Measurements from ENCODE around the gene SLC7A8.
"Not testable (repeated sequence)": the region's sequence is repeated elsewhere in the genome, so short reads cannot be mapped to it uniquely, and the experiment has no call there.

The SLC7A8 gene

GRCh38 chr14:23112359-23113178, 70.9 kb downstream of the SLC7A8 start:
- no peak for TF ChIP-seq CTCF (IDR thresholded peaks at IDR 0.05; ENCODE audit: borderline replicate concordance, extremely low read depth, low read length, poor library complexity, severe bottlenecking)
- no peak for TF ChIP-seq EZH2 (IDR thresholded peaks at IDR 0.05; ENCODE audit: borderline replicate concordance, low read depth, low read length, severe bottlenecking)
- H3K27ac ChIP-seq (ENCODE audit: low read length) = no peak overlapping the region
- no peak overlapping the region for H3K4me2 ChIP-seq (ENCODE audit: insufficient read depth, low read length)
- H3K4me3 ChIP-seq (ENCODE audit: low read depth in 1 of 2, low read length in 2 of 2) = no peak overlapping the region
- no peaks in the 10 kb centered on the region for H3K4me1 ChIP-seq (ENCODE audit: insufficient read depth, low read length)
- DNase-seq = no peak
- H3K36me3 ChIP-seq (ENCODE audit: insufficient read depth, low read length) = no peaks in the 10 kb centered on the region
- H4K20me1 ChIP-seq (ENCODE audit: insufficient read depth, low read length) = no peaks in the 10 kb centered on the region; the same call in 1 of the 2 replicates
- H2AFZ ChIP-seq (ENCODE audit: low read depth, low read length) = no peak overlapping the region
- no peak overlapping the region for H3K9ac ChIP-seq (ENCODE audit: low read depth, low read length)
- H3K27me3 ChIP-seq (ENCODE audit: insufficient read depth, low read length, poor library complexity) = peaks cover 47% of the 10 kb centered on the region
- no peaks in the 10 kb centered on the region for H3K9me3 ChIP-seq (ENCODE audit: insufficient read depth, low read length, severe bottlenecking)
- no peaks in the 10 kb centered on the region for H3K79me2 ChIP-seq (ENCODE audit: insufficient read depth, low read length)
- ATAC-seq (ENCODE audit: insufficient read depth, low read depth) = no peak

GRCh38 chr14:23110579-23111365, 72.7 kb downstream of the SLC7A8 start:
- TF ChIP-seq EZH2 (IDR thresholded peaks at IDR 0.05; ENCODE audit: borderline replicate concordance, low read depth, low read length, severe bottlenecking) = no peak
- TF ChIP-seq CTCF (IDR thresholded peaks at IDR 0.05; ENCODE audit: borderline replicate concordance, extremely low read depth, low read length, poor library complexity, severe bottlenecking) = no peak
- Histone ChIP-seq H2AFZ (ENCODE audit: low read depth, low read length) (no peak overlapping the region), H3K4me2 (ENCODE audit: insufficient read depth, low read length) (no peak overlapping the region), H3K27ac (ENCODE audit: low read length) (no peak overlapping the region), H3K36me3 (ENCODE audit: insufficient read depth, low read length) (no peaks in the 10 kb centered on the region), H3K9me3 (ENCODE audit: insufficient read depth, low read length, severe bottlenecking) (no peaks in the 10 kb centered on the region), H4K20me1 (ENCODE audit: insufficient read depth, low read length) (no peaks in the 10 kb centered on the region; the same call in 1 of the 2 replicates), H3K79me2 (ENCODE audit: insufficient read depth, low read length) (no peaks in the 10 kb centered on the region), H3K4me1 (ENCODE audit: insufficient read depth, low read length) (no peaks in the 10 kb centered on the region), H3K9ac (ENCODE audit: low read depth, low read length) (no peak overlapping the region), H3K27me3 (ENCODE audit: insufficient read depth, low read length, poor library complexity) (peaks cover 44% of the 10 kb centered on the region), H3K4me3 (ENCODE audit: low read depth in 1 of 2, low read length in 2 of 2) (no peak overlapping the region)
- DNase-seq (no peak), ATAC-seq (ENCODE audit: insufficient read depth, low read depth) (no peak; the same call in 2 of the 3 replicates)

- no peak for ATAC-seq (ENCODE audit: insufficient read depth, low read depth)
- H3K9ac ChIP-seq (ENCODE audit: low read depth, low read length) = no peak overlapping the region
Measured at GRCh38 chr14:23109769-23110168, 73.7 kb downstream of the SLC7A8 start.

GRCh38 chr14:23108169-23108568, 75.3 kb downstream of the SLC7A8 start:
- H3K79me2 ChIP-seq (ENCODE audit: insufficient read depth, low read length); H3K4me1 ChIP-seq (ENCODE audit: insufficient read depth, low read length); H3K9me3 ChIP-seq (ENCODE audit: insufficient read depth, low read length, severe bottlenecking); H2AFZ ChIP-seq (ENCODE audit: low read depth, low read length); H3K9ac ChIP-seq (ENCODE audit: low read depth, low read length); H4K20me1 ChIP-seq (ENCODE audit: insufficient read depth, low read length); H3K36me3 ChIP-seq (ENCODE audit: insufficient read depth, low read length); DNase-seq; ATAC-seq (ENCODE audit: insufficient read depth, low read depth); H3K27ac ChIP-seq (ENCODE audit: low read length); H3K4me2 ChIP-seq (ENCODE audit: insufficient read depth, low read length); H3K4me3 ChIP-seq (ENCODE audit: low read depth in 1 of 2, low read length in 2 of 2): not testable (repeated sequence)
- peaks cover 36% of the 10 kb centered on the region for H3K27me3 ChIP-seq (ENCODE audit: insufficient read depth, low read length, poor library complexity)

More at GRCh38 chr14:23109769-23110168, 73.7 kb downstream of the SLC7A8 start:
- Histone ChIP-seq H4K20me1 (ENCODE audit: insufficient read depth, low read length) (no peaks in the 10 kb centered on the region; the same call in 1 of the 2 replicates), H3K79me2 (ENCODE audit: insufficient read depth, low read length) (no peaks in the 10 kb centered on the region), H3K9me3 (ENCODE audit: insufficient read depth, low read length, severe bottlenecking) (no peaks in the 10 kb centered on the region), H2AFZ (ENCODE audit: low read depth, low read length) (no peak overlapping the region), H3K4me1 (ENCODE audit: insufficient read depth, low read length) (no peaks in the 10 kb centered on the region), H3K27ac (ENCODE audit: low read length) (no peak overlapping the region), H3K36me3 (ENCODE audit: insufficient read depth, low read length) (no peaks in the 10 kb centered on the region), H3K4me3 (ENCODE audit: low read depth in 1 of 2, low read length in 2 of 2) (no peak overlapping the region), H3K27me3 (ENCODE audit: insufficient read depth, low read length, poor library complexity) (peaks cover 36% of the 10 kb centered on the region), H3K4me2 (ENCODE audit: insufficient read depth, low read length) (no peak overlapping the region)
- TF ChIP-seq CTCF (IDR thresholded peaks at IDR 0.05; ENCODE audit: borderline replicate concordance, extremely low read depth, low read length, poor library complexity, severe bottlenecking) (no peak), EZH2 (IDR thresholded peaks at IDR 0.05; ENCODE audit: borderline replicate concordance, low read depth, low read length, severe bottlenecking) (no peak)
- no peak for DNase-seq

GRCh38 chr14:23107620-23108019, 75.8 kb downstream of the SLC7A8 start:
- not testable (repeated sequence) for ATAC-seq (ENCODE audit: insufficient read depth, low read depth); H3K36me3 ChIP-seq (ENCODE audit: insufficient read depth, low read length); H3K9ac ChIP-seq (ENCODE audit: low read depth, low read length); H3K27ac ChIP-seq (ENCODE audit: low read length); DNase-seq; H3K4me3 ChIP-seq (ENCODE audit: low read depth in 1 of 2, low read length in 2 of 2); H3K79me2 ChIP-seq (ENCODE audit: insufficient read depth, low read length); H2AFZ ChIP-seq (ENCODE audit: low read depth, low read length); H4K20me1 ChIP-seq (ENCODE audit: insufficient read depth, low read length); H3K9me3 ChIP-seq (ENCODE audit: insufficient read depth, low read length, severe bottlenecking); H3K4me1 ChIP-seq (ENCODE audit: insufficient read depth, low read length); H3K4me2 ChIP-seq (ENCODE audit: insufficient read depth, low read length)
- peaks cover 32% of the 10 kb centered on the region for H3K27me3 ChIP-seq (ENCODE audit: insufficient read depth, low read length, poor library complexity)

Measured in DND-41 (cell line).